Thoracic aorta (tissue), 2 donors: ENCODE measurements around the gene ZFP69. TPM values are rescaled to one million over a fixed set of nuclear protein-coding genes. Genes with fewer than 3 reads are reported as not detected.

Experiments
- ATAC-seq: fragments of 150-250 bp; one replicate; pipeline ENCODE4 v1.8.0; 2017; ENCODE audit warnings: low read depth; ENCODE audit not compliant: insufficient number of reproducible peaks, low FRiP score
- DNase-seq: peaks from one replicate; pipeline ENCODE4 v3.0.0-alpha.2; 2020; ENCODE audit warnings: low spot score
- H3K27ac ChIP-seq, 2 donors: fragments of 200-600 bp; sonication (generic); 1 replicate in 1 of 2; 2 replicates in 1 of 2; pipeline ENCODE4 v1.5.1; 2016; ENCODE audit warnings: mild to moderate bottlenecking in 2 of 2, moderate library complexity in 2 of 2
- H3K27me3 ChIP-seq: fragments of 200-600 bp; sonication (generic); replicated peaks from 2 replicates; pipeline ENCODE4 v1.6.0; 2016; ENCODE audit warnings: mild to moderate bottlenecking; ENCODE audit not compliant: insufficient read depth
- H3K36me3 ChIP-seq: fragments of 200-600 bp; sonication (generic); one replicate; pipeline ENCODE4 v1.5.1; 2016
- H3K4me1 ChIP-seq, 2 donors: fragments of 200-600 bp; sonication (generic); 1 replicate in 1 of 2; 2 replicates in 1 of 2; pipeline versions ENCODE4 v1.5.1 to v1.6.0; 2016; ENCODE audit warnings: low read depth in 2 of 2, mild to moderate bottlenecking in 1 of 2; ENCODE audit not compliant: control insufficient read depth in 1 of 2
- H3K4me3 ChIP-seq: fragments of 200-600 bp; sonication (generic); 2 replicates; pipeline ENCODE4 v1.5.1; 2016; ENCODE audit warnings: mild to moderate bottlenecking
- H3K9me3 ChIP-seq: fragments of 200-600 bp; sonication (generic); 2 replicates; pipeline ENCODE4 v1.5.1; 2016
- total RNA-seq, 2 donors: library from RNA; depleted of rRNA; stranded (reverse); fragments of >200 nt; gene quantifications; one replicate each; pipeline versions ENCODE4 v1.1.0 to v1.2.3, GENCODE V29; 2016
- TF ChIP-seq, protein P1 (sequence below): fragments of 200-600 bp; sonication (generic); IDR thresholded peaks from one replicate; pipeline ENCODE4 v1.5.1; 2019; ENCODE audit warnings: antibody characterized with exemption

ZFP69 gene
- total RNA-seq, 2 donors from 2014 or later = 3.2 to 5.1 TPM

DNA sequence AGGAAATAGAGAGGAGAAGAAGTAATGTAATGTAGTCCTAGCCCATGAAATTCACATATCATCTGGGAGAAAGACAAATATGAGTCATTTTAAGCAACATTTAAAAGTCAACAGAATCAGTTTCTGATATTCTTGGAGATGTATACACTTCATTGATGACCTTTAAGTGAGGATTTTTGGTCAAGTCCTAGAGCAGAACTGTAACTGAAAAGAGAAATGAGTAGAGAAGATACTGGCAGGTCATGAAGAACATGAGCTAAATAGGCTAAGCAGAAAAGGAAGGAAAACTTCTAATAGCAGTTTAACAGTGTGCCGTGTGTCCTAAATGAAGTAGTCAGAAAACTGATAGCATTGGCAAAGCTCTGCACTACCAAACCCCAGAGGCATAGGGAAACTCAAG is 22.2 kb upstream of the ZFP69 start:
- no peak overlapping the region for H3K27ac ChIP-seq
- TF ChIP-seq, protein P1, sequence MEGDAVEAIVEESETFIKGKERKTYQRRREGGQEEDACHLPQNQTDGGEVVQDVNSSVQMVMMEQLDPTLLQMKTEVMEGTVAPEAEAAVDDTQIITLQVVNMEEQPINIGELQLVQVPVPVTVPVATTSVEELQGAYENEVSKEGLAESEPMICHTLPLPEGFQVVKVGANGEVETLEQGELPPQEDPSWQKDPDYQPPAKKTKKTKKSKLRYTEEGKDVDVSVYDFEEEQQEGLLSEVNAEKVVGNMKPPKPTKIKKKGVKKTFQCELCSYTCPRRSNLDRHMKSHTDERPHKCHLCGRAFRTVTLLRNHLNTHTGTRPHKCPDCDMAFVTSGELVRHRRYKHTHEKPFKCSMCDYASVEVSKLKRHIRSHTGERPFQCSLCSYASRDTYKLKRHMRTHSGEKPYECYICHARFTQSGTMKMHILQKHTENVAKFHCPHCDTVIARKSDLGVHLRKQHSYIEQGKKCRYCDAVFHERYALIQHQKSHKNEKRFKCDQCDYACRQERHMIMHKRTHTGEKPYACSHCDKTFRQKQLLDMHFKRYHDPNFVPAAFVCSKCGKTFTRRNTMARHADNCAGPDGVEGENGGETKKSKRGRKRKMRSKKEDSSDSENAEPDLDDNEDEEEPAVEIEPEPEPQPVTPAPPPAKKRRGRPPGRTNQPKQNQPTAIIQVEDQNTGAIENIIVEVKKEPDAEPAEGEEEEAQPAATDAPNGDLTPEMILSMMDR = no peak
- DNase-seq (no peak), ATAC-seq (no peak)
- peaks cover 25% of the 10 kb centered on the region for H3K36me3 ChIP-seq
- H3K4me3 ChIP-seq = no peak overlapping the region
- no peaks in the 10 kb centered on the region for H3K27me3 ChIP-seq
- H3K9me3 ChIP-seq = peaks cover 28% of the 10 kb centered on the region
- H3K4me1 ChIP-seq = peaks cover 0 to 9% of the 10 kb centered on the region in 2 donors

DNA sequence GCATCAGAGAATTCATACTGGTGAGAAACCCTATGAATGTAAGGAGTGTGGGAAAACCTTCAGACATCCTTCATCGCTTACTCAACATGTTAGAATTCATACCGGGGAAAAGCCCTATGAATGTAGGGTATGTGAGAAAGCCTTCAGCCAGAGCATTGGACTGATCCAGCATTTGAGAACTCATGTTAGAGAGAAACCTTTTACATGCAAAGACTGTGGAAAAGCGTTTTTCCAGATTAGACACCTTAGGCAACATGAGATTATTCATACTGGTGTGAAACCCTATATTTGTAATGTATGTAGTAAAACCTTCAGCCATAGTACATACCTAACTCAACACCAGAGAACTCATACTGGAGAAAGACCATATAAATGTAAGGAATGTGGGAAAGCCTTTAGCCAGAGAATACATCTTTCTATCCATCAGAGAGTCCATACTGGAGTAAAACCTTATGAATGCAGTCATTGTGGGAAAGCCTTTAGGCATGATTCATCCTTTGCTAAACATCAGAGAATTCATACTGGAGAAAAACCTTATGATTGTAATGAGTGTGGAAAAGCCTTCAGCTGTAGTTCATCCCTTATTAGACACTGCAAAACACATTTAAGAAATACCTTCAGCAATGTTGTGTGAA is 14.0 kb upstream of the ZFP69 start:
- H3K4me3 ChIP-seq = no peak overlapping the region
- H3K9me3 ChIP-seq = peaks cover 90% of the 10 kb centered on the region
- no peak for DNase-seq
- no peak for ATAC-seq
- H3K27me3 ChIP-seq = no peaks in the 10 kb centered on the region
- TF ChIP-seq, protein P1 = no peak
- no peaks in the 10 kb centered on the region for H3K4me1 ChIP-seq
- H3K27ac ChIP-seq = no peak overlapping the region
- H3K36me3 ChIP-seq = peaks cover 12% of the 10 kb centered on the region

DNA sequence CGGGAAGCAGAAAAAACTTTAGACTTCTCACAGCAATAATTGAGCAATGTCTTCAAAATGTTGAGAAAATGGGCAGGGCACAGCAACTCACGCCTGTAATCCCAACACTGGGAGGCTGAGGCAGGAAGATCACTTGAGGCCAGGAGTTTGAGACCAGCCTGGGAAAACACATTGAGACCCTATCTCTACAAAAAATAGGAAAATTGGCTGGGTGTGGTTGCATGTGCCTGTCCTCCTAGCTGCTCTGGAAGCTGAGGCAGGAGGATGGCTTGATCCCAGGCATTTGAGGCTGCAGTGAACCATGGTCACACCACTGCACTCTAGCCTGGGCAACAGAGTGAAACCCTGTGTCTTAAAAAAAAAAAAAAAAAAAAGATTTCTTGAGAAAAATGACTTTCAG is 7.8 kb upstream of the ZFP69 start:
- H3K9me3 ChIP-seq = peaks cover 40% of the 10 kb centered on the region
- H3K27me3 ChIP-seq = no peaks in the 10 kb centered on the region
- TF ChIP-seq, protein P1 = no peak
- DNase-seq (no peak), ATAC-seq (no peak)
- H3K27ac ChIP-seq = no peak overlapping the region
- no peaks in the 10 kb centered on the region for H3K36me3 ChIP-seq
- H3K4me3 ChIP-seq = no peak overlapping the region
- no peaks in the 10 kb centered on the region for H3K4me1 ChIP-seq

DNA sequence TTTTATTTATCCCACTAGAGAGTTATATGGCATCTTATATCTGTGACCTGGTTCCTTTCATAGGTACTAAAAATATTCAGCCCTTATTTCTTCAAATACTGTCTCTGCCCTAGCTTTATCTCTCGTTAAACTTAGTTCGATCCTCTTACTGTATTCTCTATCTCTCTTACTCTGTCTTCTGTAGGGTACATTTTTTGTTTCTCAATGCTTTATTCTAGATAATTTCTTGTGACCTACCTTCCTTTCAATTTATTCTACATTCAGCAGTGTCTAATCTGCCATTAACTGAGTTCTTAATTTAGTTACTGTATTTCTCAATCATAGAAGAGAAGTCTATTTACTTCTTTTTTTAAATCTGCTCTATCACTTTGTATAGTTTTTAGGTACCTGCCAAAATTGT is 1.8 kb upstream of the ZFP69 start:
- Histone ChIP-seq H3K4me3 (no peak overlapping the region), H3K27me3 (no peaks in the 10 kb centered on the region), H3K9me3 (peaks cover 6% of the 10 kb centered on the region), H3K4me1 (peaks cover 0 to 13% of the 10 kb centered on the region in 2 donors), H3K36me3 (no peaks in the 10 kb centered on the region), H3K27ac (no peak overlapping the region)
- ATAC-seq (no peak), DNase-seq (no peak)
- TF ChIP-seq, protein P1 = no peak

DNA sequence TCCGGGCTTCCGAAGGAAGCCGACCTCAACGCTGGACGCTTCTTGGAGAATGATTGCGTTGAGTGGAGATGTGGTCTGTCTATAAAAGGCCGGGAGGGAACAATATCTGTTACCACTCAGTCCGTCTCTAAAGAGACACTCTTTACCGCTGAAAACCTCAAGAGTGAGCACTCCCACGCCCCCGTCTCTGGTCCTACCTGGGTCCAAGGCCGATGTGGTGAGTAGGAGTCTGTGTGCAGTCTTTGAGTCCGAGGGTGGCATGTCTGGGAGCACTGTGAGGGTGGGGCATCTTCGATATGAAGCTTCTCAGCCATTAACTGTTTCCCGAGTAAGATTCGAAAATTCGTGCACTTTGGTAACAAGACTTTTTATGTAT is 576 bp downstream of the ZFP69 start:
- Histone ChIP-seq H3K4me1 (peaks cover 0 to 13% of the 10 kb centered on the region in 2 donors), H3K4me3 (peak overlapping the region; percentile 82), H3K9me3 (peaks cover 6% of the 10 kb centered on the region), H3K36me3 (peaks cover 4% of the 10 kb centered on the region), H3K27ac (peak overlapping the region; percentile 53 to 61), H3K27me3 (no peaks in the 10 kb centered on the region)
- DNase-seq = no peak
- no peak for ATAC-seq
- TF ChIP-seq, protein P1 = no peak
